Stimulated activated CD8-positive, alpha-beta memory T cell treated with anti-CD3 and anti-CD28 coated beads, Interleukin-4, amount 100 ng/mL, for 4 hours (primary cell): ENCODE measurements around the gene ITFG1.
A peak's percentile ranks its signal among the peaks of the same experiment; 100 is the strongest.
"Not testable (repeated sequence)": the region's sequence is repeated elsewhere in the genome, so short reads cannot be mapped to it uniquely, and the experiment has no call there.

Experiments used
- DNase-seq, 2 donors: peaks; one replicate each; pipeline ENCODE4 v3.0.0-alpha.2; 2020; ENCODE audit warnings: low read depth in 2 of 2, low spot score in 1 of 2

ITFG1 gene

GRCh38 chr16:47160422-47160821 lies 300.4 kb downstream of the ITFG1 start:
- DNase-seq, result no peak

GRCh38 chr16:47158992-47159391 lies 301.9 kb downstream of the ITFG1 start:
- DNase-seq, result no peak

- no peak for DNase-seq
Observed at GRCh38 chr16:47156680-47157215, 304.1 kb downstream of the ITFG1 start.

DNA sequence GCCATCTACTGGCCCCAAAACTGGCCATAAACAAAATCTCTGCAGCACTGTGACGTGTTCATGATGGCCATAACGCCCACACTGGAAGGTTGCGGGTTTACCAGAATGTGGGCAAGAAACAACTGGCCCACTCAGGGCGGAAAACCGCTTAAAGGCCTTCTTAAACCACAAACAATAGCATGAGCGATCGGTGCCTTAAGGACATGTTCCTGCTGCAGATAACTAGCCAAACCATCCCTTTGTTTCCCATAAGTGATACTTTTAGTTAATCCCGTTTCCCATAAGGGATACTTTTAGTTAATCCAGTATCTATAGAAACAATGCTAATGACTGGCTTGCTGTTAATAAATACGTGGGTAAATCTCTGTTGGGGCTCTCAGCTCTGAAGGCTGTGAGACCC lies 308.4 kb downstream of the ITFG1 start:
- DNase-seq, result not testable (repeated sequence)

DNA sequence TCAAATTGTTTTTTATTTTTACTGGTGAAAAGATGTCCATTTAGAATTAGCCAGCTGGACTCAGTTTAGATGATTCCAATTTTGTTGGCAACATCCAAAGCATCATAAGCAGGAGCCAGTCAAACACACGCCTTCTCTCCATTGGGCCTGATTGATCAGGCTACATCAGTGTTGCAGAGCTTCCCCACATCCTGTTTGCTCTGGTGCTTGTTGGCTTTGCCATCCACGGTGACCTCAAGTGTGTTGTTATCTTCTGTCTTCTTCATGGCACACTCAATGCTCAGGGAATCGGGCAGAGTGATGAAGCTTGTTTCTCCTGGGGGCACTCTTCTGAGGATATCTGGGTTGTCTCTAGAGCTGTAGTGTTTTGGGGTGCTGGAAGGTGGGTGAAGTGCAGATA lies 310.8 kb downstream of the ITFG1 start:
- DNase-seq, result no peak

- DNase-seq, result no peak
Observed at GRCh38 chr16:47144559-47144877, 316.3 kb downstream of the ITFG1 start.

- peak; percentile 15 to 24 for DNase-seq
Observed at GRCh38 chr16:47143677-47144558, 316.9 kb downstream of the ITFG1 start, which contains the start of gene NETO2. Gene NETO2, minus strand, starts transcription at chr16:47143945. Its CDS starts 333 bp downstream, at chr16:47143612.

DNA sequence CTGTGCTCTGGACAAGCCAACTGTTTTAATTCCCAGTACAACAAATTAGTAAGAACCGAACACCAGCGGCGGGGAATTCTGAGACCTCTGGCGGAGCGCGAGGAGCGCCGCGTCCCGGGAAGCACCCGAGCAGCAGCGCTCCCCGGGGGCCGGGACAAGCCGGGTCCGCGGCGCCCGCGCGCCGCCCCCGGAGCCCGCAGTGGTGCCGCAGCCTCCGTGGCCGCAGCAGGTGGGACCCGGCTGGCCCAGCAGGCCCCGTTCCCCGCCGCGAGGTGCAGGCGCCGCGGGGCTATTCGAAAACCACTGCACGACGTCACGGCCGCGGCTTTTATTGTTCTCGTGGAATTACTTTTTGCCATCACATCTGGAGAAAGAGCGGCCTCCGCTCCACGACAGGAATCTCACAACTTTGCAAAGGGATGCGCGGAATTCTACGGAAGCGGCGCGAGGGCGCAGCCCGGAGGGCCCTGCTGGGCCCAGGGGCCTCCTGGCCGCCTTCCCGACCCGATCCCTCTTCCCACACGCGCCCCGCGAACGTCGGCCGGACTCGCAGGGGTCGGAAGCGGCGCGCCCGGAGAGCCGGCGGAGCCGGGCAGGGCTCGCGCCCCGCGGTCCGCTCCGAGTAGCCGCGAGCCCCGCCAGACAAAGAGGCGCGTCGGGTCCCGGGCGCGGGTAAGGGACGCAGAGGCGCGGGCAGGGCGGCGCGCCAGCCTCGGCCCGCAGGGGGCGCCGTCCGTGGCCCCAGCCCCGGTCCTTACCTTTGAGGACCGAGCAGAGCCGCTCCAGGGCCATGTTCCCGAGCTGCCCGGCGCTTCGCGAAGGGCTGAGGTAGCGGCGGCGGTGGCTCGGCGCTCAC lies 317.8 kb downstream of the ITFG1 start:
- DNase-seq, result peak in 1 of 2 donors; percentile 20

DNA sequence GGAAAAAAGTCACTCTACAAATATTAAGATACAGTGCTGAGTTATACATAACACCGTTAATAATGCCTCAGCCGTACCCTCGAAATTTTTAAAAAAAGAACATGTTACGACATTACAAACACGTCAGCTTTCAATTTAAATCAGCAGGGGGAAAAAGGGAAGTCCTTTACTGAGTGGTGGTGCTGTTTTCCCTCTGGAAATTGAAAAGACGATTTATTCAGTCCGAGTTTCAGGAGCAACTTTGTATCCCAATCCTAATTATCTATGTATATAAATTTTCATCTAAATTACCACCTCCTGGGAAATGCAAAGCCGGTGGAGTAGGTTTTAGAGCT lies 318.4 kb downstream of the ITFG1 start:
- no peak for DNase-seq

GRCh38 chr16:47141773-47142485 lies 318.9 kb downstream of the ITFG1 start:
- peak; percentile 55 to 65 for DNase-seq

GRCh38 chr16:47140686-47141085 lies 320.2 kb downstream of the ITFG1 start:
- no peak for DNase-seq

DNA sequence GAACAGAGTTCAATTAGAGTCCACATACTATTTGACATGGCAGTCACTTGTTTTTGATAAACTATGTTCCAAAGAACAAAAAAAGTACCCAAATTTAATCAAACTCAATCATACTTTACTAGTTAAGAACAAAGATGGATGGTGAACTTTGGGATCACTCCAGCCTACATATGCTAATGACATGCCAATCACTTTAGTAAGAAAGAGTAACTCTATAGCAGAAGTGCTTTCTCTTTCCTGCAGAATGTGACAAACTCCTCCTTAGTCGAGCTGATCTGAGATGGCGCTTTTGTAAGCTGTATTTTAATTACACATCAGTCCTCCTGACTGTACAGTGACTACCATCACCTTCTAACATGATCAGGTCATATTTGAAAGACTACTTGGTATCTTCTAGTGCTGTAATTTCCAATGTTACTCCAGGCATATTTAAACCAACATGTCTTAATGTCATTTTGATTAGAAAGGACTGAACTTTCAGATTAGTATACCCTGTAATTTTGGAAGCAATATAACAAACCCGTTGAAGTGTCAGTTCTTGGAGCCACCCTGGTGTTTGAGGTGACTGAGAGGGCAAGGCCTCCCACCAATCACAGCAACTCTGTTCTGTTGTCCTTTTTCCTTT lies 321.2 kb downstream of the ITFG1 start:
- DNase-seq, result no peak

DNA sequence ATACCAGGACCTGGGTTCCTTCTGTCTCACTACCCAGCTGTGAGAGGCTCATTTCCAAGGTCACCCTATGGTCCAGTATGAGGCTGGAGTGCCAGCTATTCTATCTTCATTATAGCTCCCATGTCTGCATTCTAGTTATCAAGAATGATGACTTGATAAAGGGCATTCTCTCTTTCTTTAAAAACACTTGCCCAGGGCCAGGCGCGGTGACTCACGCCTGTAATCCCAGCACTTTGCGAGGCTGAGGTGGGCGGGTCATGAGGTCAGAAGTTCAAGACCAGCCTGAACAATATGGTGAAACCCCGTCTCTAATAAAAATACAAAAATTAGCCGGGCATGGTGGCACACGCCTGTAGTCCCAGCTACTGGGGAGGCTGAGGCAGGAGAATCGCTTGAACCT lies 322.9 kb downstream of the ITFG1 start:
- DNase-seq, result not testable (repeated sequence)

DNA sequence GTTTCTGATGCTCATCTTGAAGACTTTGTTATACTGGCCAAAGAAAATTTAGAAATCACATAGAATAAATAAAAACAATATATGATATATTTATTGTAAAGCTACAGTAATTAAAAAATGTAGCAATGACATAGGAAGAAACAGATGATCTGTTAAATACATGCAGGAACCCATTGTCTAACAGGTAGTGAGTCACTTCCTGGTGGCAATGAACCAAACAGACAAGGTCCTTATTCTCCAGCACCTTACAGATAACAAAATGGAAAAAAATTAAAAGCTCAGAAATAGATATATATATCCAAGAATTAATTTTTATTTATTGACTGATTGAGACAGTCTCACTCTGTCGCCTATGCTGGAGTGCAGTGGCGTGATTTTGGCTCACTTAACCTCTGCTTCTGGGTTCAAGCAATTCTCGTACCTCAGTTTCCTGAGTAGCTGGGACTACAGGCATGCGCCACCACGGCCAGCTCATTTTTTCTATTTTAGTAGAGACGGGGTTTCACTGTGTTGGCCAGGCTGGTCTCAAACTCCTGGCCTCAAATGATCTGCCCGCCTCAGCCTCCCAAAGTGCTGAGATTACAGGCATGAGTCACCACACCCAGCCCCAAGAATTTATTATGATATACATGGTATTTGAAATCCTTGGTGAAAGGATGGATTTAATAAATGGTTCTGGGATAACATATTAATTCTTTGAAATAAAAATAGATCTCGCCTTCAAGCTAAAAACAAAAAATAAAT lies 324.6 kb downstream of the ITFG1 start:
- no peak for DNase-seq

DNA sequence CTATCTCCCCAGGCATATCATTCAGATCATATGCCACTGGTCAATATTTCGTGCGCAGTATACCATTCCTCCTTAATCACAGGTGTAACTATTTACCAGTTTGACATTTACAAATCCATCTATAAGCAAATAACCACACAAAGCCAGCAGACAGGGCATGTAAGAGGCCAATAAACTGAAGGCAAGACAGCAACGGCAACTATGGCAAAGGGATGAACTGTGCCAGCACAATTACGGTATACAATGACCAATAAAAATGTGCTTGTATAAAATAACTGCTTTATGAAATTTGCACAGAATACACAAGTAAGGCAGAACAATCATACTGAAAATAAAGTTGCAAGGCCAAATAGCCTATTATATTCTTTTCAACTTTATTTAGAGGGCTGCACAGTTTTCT lies 326.3 kb downstream of the ITFG1 start:
- no peak for DNase-seq

DNA sequence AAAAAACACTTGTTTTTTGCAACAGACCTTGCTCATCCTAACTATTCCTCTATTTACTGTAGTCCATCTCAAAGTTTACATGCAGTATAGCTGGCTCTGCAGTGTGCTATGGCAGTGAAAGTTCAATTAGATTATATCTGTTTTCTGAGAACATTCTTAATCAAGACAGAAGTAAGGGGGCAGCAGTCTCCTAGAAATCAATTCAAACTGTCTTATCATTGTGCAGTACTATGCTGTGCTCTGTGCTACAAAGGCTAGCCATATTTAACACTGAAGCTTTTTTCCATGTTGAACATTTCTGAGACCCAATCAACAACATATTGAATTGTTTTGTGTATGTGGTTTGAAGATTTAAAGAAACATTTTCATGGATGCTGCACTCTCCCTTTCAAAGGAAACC lies 328.6 kb downstream of the ITFG1 start:
- DNase-seq, result no peak

- no peak for DNase-seq
Observed at GRCh38 chr16:47129755-47130435, 331.0 kb downstream of the ITFG1 start.

DNA sequence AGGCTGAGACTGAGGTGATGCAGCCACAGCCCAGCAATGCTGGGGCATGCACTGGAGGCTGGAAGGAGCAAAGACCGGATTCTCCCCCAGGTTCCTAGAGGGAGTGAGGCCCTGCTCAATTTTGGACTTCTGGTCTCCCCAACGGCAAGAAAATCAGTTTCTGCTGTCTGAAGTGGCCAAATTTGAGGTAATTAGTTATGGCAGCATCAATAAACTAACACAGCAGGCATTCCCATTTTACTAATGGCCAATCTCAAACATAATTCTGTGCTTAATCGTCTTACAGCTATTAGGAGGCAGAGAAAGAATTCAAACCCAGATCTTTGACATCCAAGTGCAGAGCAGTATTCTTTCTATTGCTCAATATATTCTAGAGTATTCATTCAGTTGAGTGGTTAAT lies 333.3 kb downstream of the ITFG1 start:
- no peak for DNase-seq

GRCh38 chr16:47125757-47126156 lies 335.1 kb downstream of the ITFG1 start:
- DNase-seq, result no peak

GRCh38 chr16:47113130-47113529 lies 347.7 kb downstream of the ITFG1 start:
- no peak for DNase-seq
